Measurements from ENCODE around the gene MYZAP. TPM values are rescaled to one million over a fixed set of nuclear protein-coding genes. Genes with fewer than 3 reads are reported as not detected.

The MYZAP gene
- total RNA-seq = under 1 TPM; 0.45 to 0.53 TPM

DNA sequence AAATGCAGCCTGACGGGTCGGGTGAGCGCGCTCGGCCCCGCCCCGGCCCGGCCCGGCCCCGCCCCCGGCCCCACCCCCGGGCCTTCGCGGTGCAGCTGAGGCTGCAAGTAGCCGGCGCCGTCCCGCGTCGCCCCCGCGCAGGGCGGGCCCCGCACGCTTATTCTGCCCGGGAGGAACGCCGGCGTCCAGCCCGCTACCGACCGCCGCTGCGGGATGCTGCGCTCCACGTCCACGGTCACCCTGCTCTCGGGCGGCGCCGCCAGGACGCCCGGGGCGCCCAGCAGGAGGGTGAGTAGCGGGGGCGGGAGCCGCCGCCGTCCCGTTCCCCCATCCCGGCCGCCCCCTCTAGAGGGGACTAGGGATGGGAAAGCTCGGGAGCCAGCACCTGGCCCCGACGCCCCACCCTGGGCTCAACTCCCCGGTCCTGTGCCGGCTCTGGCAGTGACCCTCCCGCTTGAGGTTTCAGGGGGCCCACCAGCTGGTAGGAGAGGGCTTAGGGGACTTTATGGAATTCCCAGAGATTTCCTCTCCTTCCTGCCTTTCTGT is at the start of gene MYZAP:
MYZAP (plus strand) TSS at position 83 of the 546 bp plus-strand sequence; CDS start at position 214, 131 bp downstream.

GRCh38 chr15:57706405-57707209 is 114.9 kb downstream of the MYZAP start, which contains the start of gene POLR2M:
Gene POLR2M (plus strand): TSS chr15:57706714. CDS start chr15:57706843, 129 bp downstream.

Other genes with a start within 250 kb of the MYZAP start
- gene CGNL1, start 215.4 kb upstream of the MYZAP start, total RNA-seq = not detected
- 10 to 100 TPM; 73.3 to 74.8 TPM for gene POLR2M, start 114.8 kb downstream of the MYZAP start, total RNA-seq

Measured in activated naive CD4-positive, alpha-beta T cell treated with anti-CD3 and anti-CD28 coated beads, Interleukin-2, amount 10 ng/mL, durations not matched to agents 5 hours and 36 hours (primary cell).